H9 (cell line): ENCODE results near the gene DNAAF1. TPM values are rescaled to one million over a fixed set of nuclear protein-coding genes. Genes with fewer than 3 reads are reported as not detected.

Source experiments
- DNase-seq: peaks from one replicate; pipeline ENCODE4 v3.0.0-alpha.2; 2017
- H2AFZ ChIP-seq: one replicate; pipeline ENCODE4 v1.6.1; 2013; ENCODE audit warnings: mild to moderate bottlenecking, low read length, control low read depth, moderate library complexity
- H2AK5ac ChIP-seq: 2 replicates; pipeline ENCODE4 v1.6.1; 2013; ENCODE audit warnings: low read length, control low read depth, mixed read lengths; ENCODE audit not compliant: insufficient read length
- H2BK120ac ChIP-seq: one replicate; pipeline ENCODE4 v1.6.1; 2013; ENCODE audit warnings: low read depth, mild to moderate bottlenecking, low read length, control low read depth, inconsistent platforms; ENCODE audit not compliant: poor library complexity, severe bottlenecking
- H2BK12ac ChIP-seq: 2 replicates; pipeline ENCODE4 v1.6.1; 2013; ENCODE audit warnings: low read length, control low read depth, mixed read lengths, low read depth; ENCODE audit not compliant: insufficient read length
- H2BK15ac ChIP-seq: 2 replicates; pipeline ENCODE4 v1.6.1; 2013; ENCODE audit warnings: low read depth, low read length, control low read depth
- H2BK20ac ChIP-seq: one replicate; pipeline ENCODE4 v1.6.1; 2013; ENCODE audit warnings: low read depth, mild to moderate bottlenecking, low read length, control low read depth, inconsistent platforms; ENCODE audit not compliant: poor library complexity, severe bottlenecking
- H2BK5ac ChIP-seq: 2 replicates; pipeline ENCODE4 v1.6.1; 2013; ENCODE audit warnings: low read length, control low read depth, mixed read lengths; ENCODE audit not compliant: insufficient read length
- H3K14ac ChIP-seq: 2 replicates; pipeline ENCODE4 v1.6.1; 2013; ENCODE audit warnings: low read length, control low read depth; ENCODE audit not compliant: insufficient read depth
- H3K18ac ChIP-seq: 2 replicates; pipeline ENCODE4 v1.6.1; 2013; ENCODE audit warnings: low read depth, mild to moderate bottlenecking, mixed read lengths, low read length, control low read depth; ENCODE audit not compliant: insufficient read length
- H3K23ac ChIP-seq: 2 replicates; pipeline ENCODE4 v1.6.1; 2013; ENCODE audit warnings: low read length, control low read depth, mixed read lengths, low read depth; ENCODE audit not compliant: insufficient read length
- H3K23me2 ChIP-seq: 2 replicates; pipeline ENCODE4 v1.6.1; 2013; ENCODE audit warnings: low read depth, mild to moderate bottlenecking, mixed read lengths, low read length, control low read depth; ENCODE audit not compliant: insufficient read length, poor library complexity, severe bottlenecking
- H3K27ac ChIP-seq: 2 replicates; pipeline ENCODE4 v1.5.1; 2013; ENCODE audit warnings: low read length, control low read depth, mixed read lengths, low read depth; ENCODE audit not compliant: insufficient read length
- H3K27me3 ChIP-seq: 2 replicates; pipeline ENCODE4 v1.6.1; 2013; ENCODE audit warnings: low read length, control low read depth, inconsistent platforms; ENCODE audit not compliant: insufficient read depth
- H3K4ac ChIP-seq: 2 replicates; pipeline ENCODE4 v1.6.1; 2013; ENCODE audit warnings: low read depth, mild to moderate bottlenecking, control low read depth, inconsistent platforms, low read length, moderate library complexity
- H3K4me1 ChIP-seq: 2 replicates; pipeline ENCODE4 v1.6.1; 2013; ENCODE audit warnings: low read length, control low read depth, inconsistent platforms; ENCODE audit not compliant: insufficient read depth
- H3K4me2 ChIP-seq: 2 replicates; pipeline ENCODE4 v1.6.1; 2013; ENCODE audit warnings: low read length, control low read depth, mixed read lengths; ENCODE audit not compliant: insufficient read length, insufficient read depth
- H3K56ac ChIP-seq: 2 replicates; pipeline ENCODE4 v1.6.1; 2013; ENCODE audit warnings: low read depth, mild to moderate bottlenecking, mixed read lengths, low read length, control low read depth; ENCODE audit not compliant: insufficient read length
- H3K79me1 ChIP-seq: 2 replicates; pipeline ENCODE4 v1.6.1; 2013; ENCODE audit warnings: low read depth, mild to moderate bottlenecking, moderate library complexity, low read length, control low read depth, inconsistent platforms; ENCODE audit not compliant: insufficient read depth, poor library complexity, severe bottlenecking
- H3K79me2 ChIP-seq: 2 replicates; pipeline ENCODE4 v1.6.1; 2013; ENCODE audit warnings: low read length, control low read depth, inconsistent platforms; ENCODE audit not compliant: insufficient read depth
- H3K9ac ChIP-seq: 2 replicates; pipeline ENCODE4 v1.6.1; 2013; ENCODE audit warnings: low read length, control low read depth, mixed read lengths; ENCODE audit not compliant: insufficient read length; ENCODE audit errors: extremely low read depth
- H3K9me3 ChIP-seq: one replicate; pipeline ENCODE4 v1.6.1; 2013; ENCODE audit warnings: low read depth, low read length, inconsistent platforms; ENCODE audit not compliant: control insufficient read depth
- H3T11ph ChIP-seq: one replicate; pipeline ENCODE4 v1.6.1; 2013; ENCODE audit warnings: mild to moderate bottlenecking, low read length, control low read depth, inconsistent platforms
- H4K20me1 ChIP-seq: one replicate; pipeline ENCODE4 v1.6.1; 2013; ENCODE audit not compliant: control insufficient read depth, insufficient read length, insufficient read depth
- H4K5ac ChIP-seq: 2 replicates; pipeline ENCODE4 v1.6.1; 2013; ENCODE audit warnings: low read depth, mild to moderate bottlenecking, mixed read lengths, low read length, control low read depth; ENCODE audit not compliant: insufficient read length
- H4K8ac ChIP-seq: replicated peaks from 2 replicates; pipeline ENCODE4 v1.6.1; 2013; ENCODE audit warnings: low read length, control low read depth, mixed read lengths, low read depth; ENCODE audit not compliant: insufficient read length
- H4K91ac ChIP-seq: 2 replicates; pipeline ENCODE4 v1.6.1; 2013; ENCODE audit warnings: low read depth, mild to moderate bottlenecking, moderate library complexity, mixed read lengths, low read length, control low read depth; ENCODE audit not compliant: insufficient read length
- H3K27ac Mint-ChIP-seq, 3 experiments: 2 replicates in 2 of 3; 3 replicates in 1 of 3; pipeline ENCODE4 v1.8.0; 2020 to 2021; ENCODE audit warnings: mixed read lengths in 3 of 3, mild to moderate bottlenecking in 1 of 3, moderate library complexity in 1 of 3
- H3K27me3 Mint-ChIP-seq: 2 replicates; pipeline ENCODE4 v1.8.0; 2021; ENCODE audit warnings: low read depth, mild to moderate bottlenecking, moderate library complexity, mixed read lengths
- H3K36me3 Mint-ChIP-seq, 3 experiments: 2 replicates in 2 of 3; 3 replicates in 1 of 3; pipeline ENCODE4 v1.8.0; 2020 to 2021; ENCODE audit warnings: low read depth in 3 of 3, mixed read lengths in 3 of 3; ENCODE audit not compliant: insufficient read depth in 1 of 3
- H3K4me1 Mint-ChIP-seq, 2 experiments: 2 replicates each; pipeline ENCODE4 v1.8.0; 2020; ENCODE audit warnings: mixed read lengths in 2 of 2
- H3K4me3 Mint-ChIP-seq, 2 experiments: 2 replicates in 1 of 2; 3 replicates in 1 of 2; pipeline ENCODE4 v1.8.0; 2020 to 2021; ENCODE audit warnings: mild to moderate bottlenecking in 2 of 2, mixed read lengths in 2 of 2, moderate library complexity in 1 of 2
- H3K9me3 Mint-ChIP-seq, 2 experiments: 2 replicates in 1 of 2; 3 replicates in 1 of 2; pipeline ENCODE4 v1.8.0; 2020; ENCODE audit warnings: mild to moderate bottlenecking in 2 of 2, mixed read lengths in 2 of 2, moderate library complexity in 1 of 2
- CTCF ChIP-seq: fragments of 200-600 bp; sonication (generic); conservative IDR thresholded peaks from 3 replicates; pipeline ENCODE4 v1.8.0; 2021; ENCODE audit warnings: antibody characterized with exemption, mild to moderate bottlenecking
- WGBS: extraction: QIAGEN DNeasy Blood & Tissue Kit; methylation state at CpG from one replicate; pipeline ENCODE4 v1.1.7; 2013; ENCODE audit warnings: missing lambda C conversion rate, low lambda C conversion rate, mixed read lengths; ENCODE audit not compliant: insufficient read length; ENCODE audit errors: extremely low coverage; 5-methylcytosine and 5-hydroxymethylcytosine counted together
- total RNA-seq: library from RNA; stranded (reverse); gene quantifications from 2 replicates; pipeline ENCODE4 v1.2.1, GENCODE V29; 2021

Gene DNAAF1
- total RNA-seq, 1 experiment from 2014 or later, result not detected

- no peak overlapping the region for H3K4me3 Mint-ChIP-seq
- no peaks in the 10 kb centered on the region for H3K9me3 ChIP-seq
- H4K5ac ChIP-seq, result no peak overlapping the region
- H3K27me3 ChIP-seq, result no peaks in the 10 kb centered on the region
- H3K23ac ChIP-seq, result no peak overlapping the region
- H3K23me2 ChIP-seq, result no peaks in the 10 kb centered on the region
- no peaks in the 10 kb centered on the region for H3K79me1 ChIP-seq
- no peaks in the 10 kb centered on the region for H3K36me3 Mint-ChIP-seq
- H3T11ph ChIP-seq, result no peak overlapping the region
- H3K27ac Mint-ChIP-seq, result no peak overlapping the region
- H3K4me1 Mint-ChIP-seq, result peaks cover 6 to 31% of the 10 kb centered on the region in 2 experiments; a peak in 3 of 4 replicates
- H2BK15ac ChIP-seq, result no peak overlapping the region
- H2BK20ac ChIP-seq, result no peak overlapping the region
- no peak overlapping the region for H2AK5ac ChIP-seq
- no CpG with 5 or more reads among the region's 16 CpGs for WGBS
- H2BK120ac ChIP-seq, result no peak overlapping the region
- no peak overlapping the region for H2BK12ac ChIP-seq
- no peak for TF ChIP-seq CTCF
- no peaks in the 10 kb centered on the region; the same call in 1 of the 2 replicates for H3K4me1 ChIP-seq
- no peak overlapping the region for H3K56ac ChIP-seq
- peaks cover 4% of the 10 kb centered on the region; the same call in 1 of the 2 replicates for H3K27me3 Mint-ChIP-seq
- H3K9ac ChIP-seq, result no peak overlapping the region
- no peak for DNase-seq
- no peak overlapping the region for H4K91ac ChIP-seq
- no peak overlapping the region for H2BK5ac ChIP-seq
- no peak overlapping the region for H2AFZ ChIP-seq
- H4K8ac ChIP-seq, result no peak overlapping the region
- H3K18ac ChIP-seq, result no peak overlapping the region
- H3K4ac ChIP-seq, result no peak overlapping the region
- H3K27ac ChIP-seq, result no peak overlapping the region
- no peak overlapping the region for H3K4me2 ChIP-seq
- H3K79me2 ChIP-seq, result no peaks in the 10 kb centered on the region
- no peaks in the 10 kb centered on the region; a peak in 1 of 5 replicates for H3K9me3 Mint-ChIP-seq
- H4K20me1 ChIP-seq, result no peaks in the 10 kb centered on the region
- H3K14ac ChIP-seq, result no peak overlapping the region; the same call in 1 of the 2 replicates
These were observed 51.0 kb downstream of the DNAAF1 start for GRCh38 chr16:84196101-84196500.
